ENCODE data around the gene GABRG3.
A peak's percentile ranks its signal among the peaks of the same experiment; 100 is the strongest.

GABRG3 gene

GRCh38 chr15:27466758-27467157 lies 495.8 kb downstream of the GABRG3 start:
- DNase-seq (ENCODE audit: low spot score) = no peak

DNA sequence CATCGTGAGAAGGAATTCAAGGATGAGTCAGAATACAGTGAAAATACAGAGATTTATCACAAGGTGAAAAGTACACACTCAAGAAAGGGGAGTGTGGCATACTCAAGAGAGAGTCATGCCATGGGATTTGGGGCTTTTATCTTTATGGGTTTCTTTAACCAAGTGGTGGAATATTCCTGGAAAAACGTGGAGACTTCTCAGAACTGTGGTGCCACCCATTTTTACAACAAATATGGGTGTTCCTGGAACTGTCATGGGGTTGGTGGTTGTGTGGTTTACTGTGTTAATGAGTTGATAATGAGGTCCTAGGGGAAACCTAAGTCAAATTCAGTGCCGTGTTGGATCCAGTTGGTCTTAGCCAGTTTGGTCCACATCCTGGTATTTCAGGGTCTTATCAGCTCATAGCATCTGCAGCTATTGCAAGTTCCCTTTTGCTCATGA lies 497.2 kb downstream of the GABRG3 start:
- no peak for DNase-seq (ENCODE audit: low spot score)

DNA sequence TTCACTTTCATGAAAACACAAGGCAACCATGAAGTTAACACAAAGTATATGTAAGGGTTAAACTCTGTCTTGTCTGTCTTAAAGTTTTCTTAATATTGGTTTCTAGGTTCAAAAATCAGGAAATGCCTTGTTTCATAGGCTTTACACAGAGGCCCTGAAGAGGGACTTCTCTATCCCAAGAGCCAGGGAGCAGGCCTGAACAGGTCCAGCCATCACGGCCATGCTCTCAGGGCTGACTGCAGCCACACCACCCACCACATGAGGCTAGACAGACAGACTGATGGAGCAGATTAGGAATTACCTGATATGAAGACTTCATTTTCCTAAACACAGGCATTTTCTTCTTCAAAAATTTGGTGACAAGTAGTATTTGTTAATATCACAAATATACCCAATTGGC lies 502.9 kb downstream of the GABRG3 start:
- DNase-seq (ENCODE audit: low spot score) = no peak

- no peak for DNase-seq (ENCODE audit: low spot score)
Observed at GRCh38 chr15:27475395-27475794, 504.4 kb downstream of the GABRG3 start.

DNA sequence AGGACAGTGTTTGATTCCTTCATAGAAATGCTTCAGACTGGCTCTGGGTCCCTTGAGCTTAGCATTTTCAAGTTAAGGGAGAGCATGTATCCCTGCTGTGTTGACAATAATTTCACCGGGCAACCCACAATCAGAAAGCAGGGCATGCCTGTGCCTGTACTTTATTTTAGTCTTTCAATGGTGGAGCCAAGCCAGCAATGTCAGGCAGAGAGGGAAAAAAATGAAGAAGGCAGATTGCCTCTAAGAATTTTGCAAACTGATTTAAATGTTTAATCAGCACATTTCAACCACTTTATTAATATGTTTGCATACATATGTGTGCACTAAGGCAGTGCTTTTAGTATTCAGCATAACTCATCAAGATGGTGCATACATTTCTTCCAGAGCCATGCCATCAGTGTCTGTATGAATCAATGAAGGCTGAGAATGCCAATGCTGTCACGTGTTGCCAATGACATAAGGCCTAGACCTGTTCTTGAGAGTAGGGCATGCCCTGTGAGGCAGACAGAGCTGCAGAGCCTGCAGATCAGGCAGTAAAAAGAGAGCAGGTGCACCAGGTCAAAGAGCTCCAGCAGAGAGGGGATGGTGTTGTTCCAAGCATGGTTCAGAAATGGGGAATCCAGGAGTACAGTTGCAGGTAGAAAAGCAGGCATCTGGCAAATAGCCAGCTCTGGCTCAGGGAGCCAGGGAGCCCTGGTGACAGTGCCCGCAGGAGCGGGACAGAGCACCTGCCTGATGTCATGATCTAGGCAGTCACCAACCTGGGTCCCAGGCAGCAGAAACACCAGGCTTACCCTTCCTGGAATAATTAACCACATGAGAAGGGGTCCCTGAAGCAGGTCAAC lies 508.5 kb downstream of the GABRG3 start:
- DNase-seq (ENCODE audit: low spot score) = no peak

DNA sequence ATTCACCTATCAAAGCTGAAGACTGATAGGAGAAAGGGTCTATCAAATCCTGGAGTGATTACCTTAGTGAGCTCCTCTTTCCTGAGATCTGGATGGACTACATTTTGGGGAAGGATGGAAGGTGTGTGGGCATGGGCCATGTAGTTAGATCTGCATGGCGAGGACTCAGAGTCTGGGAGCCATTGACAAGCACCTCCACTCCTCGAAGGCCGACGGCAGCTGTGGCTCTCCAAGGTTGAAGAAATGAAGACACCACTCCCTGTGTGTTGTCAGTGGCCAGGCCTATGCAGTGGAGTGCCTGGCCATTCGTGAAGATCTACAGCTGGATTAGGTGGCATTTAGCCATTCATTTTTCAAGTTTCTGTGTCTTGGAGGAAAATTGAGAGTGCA lies 509.2 kb downstream of the GABRG3 start:
- DNase-seq (ENCODE audit: low spot score) = no peak

DNA sequence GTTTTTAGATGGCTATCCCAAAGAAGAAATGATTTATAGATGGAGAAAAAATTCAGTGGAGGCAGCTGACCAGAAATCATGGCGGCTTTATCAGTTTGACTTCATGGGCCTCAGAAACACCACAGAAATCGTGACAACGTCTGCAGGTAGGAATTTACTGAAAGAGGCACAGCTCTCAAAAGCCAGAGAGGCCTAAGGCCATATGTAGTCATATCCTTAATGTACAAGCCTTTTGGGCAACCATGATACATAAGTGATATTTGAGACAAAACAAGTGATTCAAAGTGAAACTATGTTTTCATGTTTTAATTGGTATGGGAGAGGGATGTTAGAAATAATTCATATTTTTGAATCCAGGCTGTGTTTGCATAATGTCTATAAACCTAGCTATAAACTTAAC lies 509.7 kb downstream of the GABRG3 start:
- no peak for DNase-seq (ENCODE audit: low spot score)

DNA sequence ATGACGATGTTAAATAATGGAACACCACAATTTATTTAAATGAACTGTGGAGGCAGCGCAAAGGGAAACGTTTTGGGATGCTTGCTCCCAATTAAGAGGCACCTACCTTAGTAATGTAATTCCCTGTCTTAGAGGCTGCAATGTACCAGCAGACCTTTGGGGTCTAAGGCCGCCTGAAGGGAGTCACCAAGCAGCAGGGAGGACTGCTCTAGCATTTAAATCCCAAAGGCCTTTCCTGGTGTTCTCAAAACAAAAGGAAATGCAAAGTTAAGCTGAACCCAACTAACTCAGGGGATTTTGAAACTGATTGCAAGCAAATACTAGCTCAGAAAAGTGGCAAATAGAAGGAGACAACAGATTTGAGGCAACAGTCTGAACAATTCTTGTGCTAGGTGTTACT lies 510.8 kb downstream of the GABRG3 start:
- no peak for DNase-seq (ENCODE audit: low spot score)

DNA sequence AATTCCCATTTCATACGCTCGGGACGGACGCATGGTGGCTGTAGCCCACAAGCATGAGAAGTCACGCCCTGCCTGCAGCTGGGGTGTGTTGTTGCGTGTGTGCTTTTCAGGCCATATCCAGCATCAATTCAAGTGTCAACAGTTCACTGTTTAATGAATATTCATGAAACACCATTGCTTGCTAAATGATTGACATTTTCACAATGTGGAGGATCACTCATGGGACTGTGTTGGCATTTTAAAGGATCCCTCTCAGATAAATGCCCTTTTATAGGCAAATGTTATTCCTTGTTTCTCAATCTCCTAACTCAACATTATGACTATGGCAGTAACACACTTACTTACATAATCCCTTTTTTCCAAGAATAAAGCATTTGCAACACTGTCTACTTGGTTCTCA lies 511.3 kb downstream of the GABRG3 start:
- no peak for DNase-seq (ENCODE audit: low spot score)

DNA sequence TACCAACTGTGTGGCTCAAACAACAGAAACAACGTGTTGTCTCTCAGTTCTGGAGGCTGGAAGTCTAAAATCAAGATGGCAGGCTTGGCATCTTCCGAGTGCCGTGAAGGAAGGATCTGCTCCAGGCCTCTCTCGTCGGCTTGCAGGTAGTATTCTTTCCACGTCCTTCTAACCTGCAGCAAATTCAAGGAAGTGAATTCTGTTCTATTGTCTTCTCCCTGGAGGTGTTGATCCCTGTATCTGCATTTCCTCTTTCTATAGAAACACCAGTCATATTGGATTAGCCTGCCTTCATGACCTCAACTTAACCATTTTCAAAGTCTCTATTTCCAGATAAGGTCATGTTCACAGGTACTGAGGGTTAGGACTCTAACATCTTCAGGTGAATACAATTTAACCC lies 512.1 kb downstream of the GABRG3 start:
- DNase-seq (ENCODE audit: low spot score) = no peak

DNA sequence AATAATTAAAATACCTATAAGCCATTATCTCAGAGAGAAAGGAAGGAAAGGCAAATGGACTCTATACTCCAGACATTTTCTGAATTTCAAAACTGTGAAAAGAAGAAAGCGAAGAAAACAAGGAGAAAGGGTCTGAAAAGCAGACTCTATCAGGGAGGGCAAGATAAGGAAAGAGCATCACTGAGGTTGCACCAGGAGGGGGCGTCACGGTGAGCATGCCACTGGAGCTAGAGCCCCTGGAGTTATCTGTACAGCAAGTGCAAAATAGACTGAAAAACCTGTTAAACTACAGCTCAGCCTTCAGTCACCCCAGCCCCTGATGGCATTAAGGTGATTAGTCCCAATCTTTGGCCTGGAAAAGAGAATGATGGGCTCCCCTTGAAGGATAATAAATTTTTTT lies 514.3 kb downstream of the GABRG3 start:
- no peak for DNase-seq (ENCODE audit: low spot score)

DNA sequence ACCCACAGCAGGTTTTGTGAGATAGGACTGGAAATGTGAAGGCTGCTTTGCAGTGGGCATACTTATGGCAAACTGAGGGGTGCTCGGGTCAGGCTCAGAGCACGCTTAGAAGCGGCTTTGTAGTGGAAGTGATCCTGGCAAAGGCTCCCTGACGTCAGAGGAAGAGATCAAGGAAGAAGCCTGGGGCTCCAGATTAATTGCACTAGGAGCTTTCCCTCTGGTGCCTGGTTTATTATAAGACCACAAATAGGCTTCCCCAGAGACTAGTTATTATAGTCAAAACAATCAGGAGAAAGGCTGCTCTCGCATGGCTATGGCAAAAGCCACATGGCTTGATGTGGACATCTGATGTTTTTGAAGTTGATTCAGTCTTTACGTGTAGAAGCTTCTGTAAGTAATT lies 515.1 kb downstream of the GABRG3 start:
- peak; percentile 45 for DNase-seq (ENCODE audit: low spot score)

- DNase-seq (ENCODE audit: low spot score) = no peak
Observed at GRCh38 chr15:27486683-27487647, 516.0 kb downstream of the GABRG3 start.

- no peak for DNase-seq (ENCODE audit: low spot score)
Observed at GRCh38 chr15:27487846-27488245, 516.9 kb downstream of the GABRG3 start.

DNA sequence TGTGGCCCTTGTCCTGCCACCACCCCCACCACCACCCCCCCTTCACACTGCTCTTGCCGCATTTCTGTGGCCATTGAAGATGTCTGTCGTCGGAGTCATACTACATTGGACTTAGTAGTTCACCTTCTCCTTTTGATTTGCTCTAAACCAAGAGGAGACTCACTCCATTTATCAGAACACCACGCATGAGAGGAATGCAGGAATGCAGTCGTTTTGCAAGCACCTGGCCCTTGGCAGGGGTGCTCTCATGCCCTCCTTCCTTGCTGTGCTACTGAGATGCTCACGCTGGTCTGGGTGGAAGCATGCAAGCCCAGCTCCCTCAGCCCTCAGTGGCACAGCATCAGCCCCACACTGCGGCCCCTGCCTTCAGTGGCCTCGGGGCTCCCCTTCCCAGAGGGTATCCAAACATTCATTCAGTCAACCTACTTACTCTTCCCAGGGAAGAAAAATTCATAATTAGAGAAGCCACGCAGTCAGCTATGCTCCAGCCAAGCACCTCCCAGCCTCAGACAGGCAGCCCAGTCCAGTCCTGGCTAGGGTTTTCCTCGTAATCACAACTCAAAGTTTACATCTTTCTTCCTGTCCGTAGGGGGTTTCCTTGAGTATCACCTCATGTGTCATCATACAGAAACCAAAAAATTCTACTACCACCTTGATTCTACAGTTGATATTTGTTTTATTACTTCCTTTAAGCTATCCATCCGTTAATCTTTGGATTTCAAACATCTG lies 520.0 kb downstream of the GABRG3 start:
- no peak for DNase-seq (ENCODE audit: low spot score)

GRCh38 chr15:27491666-27492621 lies 521.0 kb downstream of the GABRG3 start:
- DNase-seq (ENCODE audit: low spot score) = no peak

DNA sequence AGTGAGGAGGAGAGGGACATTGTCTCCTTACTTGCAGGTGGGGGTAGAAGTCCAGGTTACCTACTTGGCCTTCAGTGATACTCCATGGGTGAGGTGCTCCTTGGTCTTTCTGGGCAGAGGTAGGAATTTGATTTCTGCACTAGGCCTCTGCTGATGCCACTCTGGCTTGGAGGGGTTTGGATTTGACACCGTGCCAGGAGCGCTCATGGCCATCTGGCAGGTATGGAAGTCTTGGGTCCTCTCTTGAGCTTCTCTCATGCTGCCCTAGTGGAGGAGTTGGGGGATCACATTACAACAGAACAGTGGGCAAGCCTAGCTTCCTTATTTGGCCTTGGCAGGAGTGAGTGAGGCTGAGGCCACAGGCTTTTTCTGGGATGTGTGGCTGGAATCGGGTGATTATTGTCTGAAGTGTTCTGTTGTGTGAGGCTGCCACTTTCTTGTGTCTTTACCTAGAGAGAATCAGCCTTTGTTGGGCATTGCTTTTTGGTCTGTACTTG lies 525.0 kb downstream of the GABRG3 start:
- DNase-seq (ENCODE audit: low spot score) = no peak

DNA sequence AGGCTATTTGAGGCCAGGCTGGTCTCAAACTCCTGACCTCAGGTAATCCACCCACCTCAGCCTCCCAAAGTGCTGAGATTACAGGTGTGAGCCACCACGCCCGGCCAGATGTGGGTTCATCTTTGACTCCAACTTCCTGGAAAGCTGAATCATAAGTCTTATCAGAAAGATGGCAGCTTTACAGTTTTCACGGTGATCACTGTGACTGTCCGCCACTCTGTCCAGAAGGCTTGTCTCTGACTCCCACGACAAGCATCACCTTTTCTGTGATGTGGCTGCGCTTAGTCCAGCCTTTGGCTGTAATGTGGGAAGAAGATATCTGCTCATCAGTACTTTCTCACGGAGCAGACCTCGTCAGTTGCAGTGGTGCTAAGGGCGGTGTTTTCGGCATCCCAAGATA lies 527.7 kb downstream of the GABRG3 start:
- no peak for DNase-seq (ENCODE audit: low spot score)

DNA sequence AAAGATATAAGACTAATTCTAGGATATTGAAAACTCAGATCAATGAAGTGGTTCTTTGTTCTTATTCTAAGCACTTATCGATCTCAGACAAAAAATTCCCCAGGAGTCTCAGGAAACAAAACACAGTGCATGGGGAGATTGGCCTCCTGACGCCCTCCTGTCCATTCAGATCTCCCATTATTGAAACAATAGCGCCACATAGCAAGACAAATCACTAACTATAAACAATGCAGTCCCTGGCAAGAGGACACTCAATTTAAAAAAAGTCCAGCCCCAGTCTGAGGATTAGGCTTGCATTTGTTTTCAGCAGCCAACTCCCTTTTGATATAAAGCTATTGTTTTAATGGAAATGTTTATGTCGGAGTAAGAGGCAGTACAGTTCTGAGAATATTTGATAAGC lies 528.2 kb downstream of the GABRG3 start:
- DNase-seq (ENCODE audit: low spot score) = no peak

DNA sequence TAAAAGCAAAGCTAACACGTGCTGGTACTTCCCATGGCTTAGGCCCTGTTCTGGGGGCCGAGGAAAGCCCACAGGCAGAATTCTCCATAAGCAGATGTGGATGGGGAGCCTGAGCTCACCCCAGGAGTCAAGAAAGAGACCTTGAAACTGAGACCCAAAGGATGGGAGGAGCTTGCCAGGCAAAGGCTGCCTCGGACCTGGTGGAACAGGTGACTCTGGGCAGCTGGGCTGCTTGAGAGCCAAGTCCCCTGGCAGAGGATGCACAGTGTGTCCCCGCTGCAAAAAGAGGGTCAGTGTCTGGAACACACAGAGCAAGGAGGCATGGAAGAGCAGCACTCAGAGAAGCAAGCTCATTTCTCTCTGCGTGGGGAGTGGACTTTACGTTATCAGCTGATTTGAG lies 528.7 kb downstream of the GABRG3 start:
- no peak for DNase-seq (ENCODE audit: low spot score)

DNA sequence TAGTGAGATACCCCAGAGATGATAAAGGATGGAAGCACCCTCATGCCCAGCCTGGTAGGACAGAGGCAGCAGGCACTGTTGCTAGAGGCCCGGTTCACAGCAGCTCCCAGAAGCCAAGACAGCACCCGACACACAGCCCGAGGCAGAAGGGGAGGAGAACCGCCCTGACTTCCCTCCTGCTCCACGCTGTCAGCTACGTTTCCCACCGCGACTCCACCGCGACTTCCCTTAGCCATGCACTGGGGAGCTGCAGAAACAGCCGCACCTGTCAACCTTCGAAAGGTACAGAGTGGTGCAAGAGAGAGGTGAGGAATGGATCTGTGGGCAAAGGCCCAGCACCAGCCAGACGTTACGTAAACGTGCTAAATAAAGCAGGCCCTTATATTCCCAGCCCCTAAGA lies 529.2 kb downstream of the GABRG3 start:
- DNase-seq (ENCODE audit: low spot score) = no peak
